Tongue (tissue), 2 donors: Measurements from ENCODE around the gene KIAA1958. TPM values are rescaled to one million over a fixed set of nuclear protein-coding genes. Genes with fewer than 3 reads are reported as not detected.

Experiments used
- DNase-seq: peaks from one replicate; pipeline ENCODE4 v3.0.0-alpha.2; 2015
- total RNA-seq: library from RNA; depleted of rRNA; stranded (reverse); fragments of >200 nt; gene quantifications from one replicate; pipeline ENCODE4 v1.2.3, GENCODE V29; 2014

The KIAA1958 gene
- total RNA-seq = 5.8 TPM

- peak; percentile 87 for DNase-seq
Measured at GRCh38 chr9:112486221-112487007, at the start of gene KIAA1958. KIAA1958 (plus strand) TSS chr9:112486827; CDS start chr9:112574081, 87,254 bp downstream.

GRCh38 chr9:112437406-112437805 is 49.2 kb upstream of the KIAA1958 start:
- DNase-seq = no peak

- DNase-seq = no peak
Measured at GRCh38 chr9:112439171-112439570, 47.5 kb upstream of the KIAA1958 start.

DNA sequence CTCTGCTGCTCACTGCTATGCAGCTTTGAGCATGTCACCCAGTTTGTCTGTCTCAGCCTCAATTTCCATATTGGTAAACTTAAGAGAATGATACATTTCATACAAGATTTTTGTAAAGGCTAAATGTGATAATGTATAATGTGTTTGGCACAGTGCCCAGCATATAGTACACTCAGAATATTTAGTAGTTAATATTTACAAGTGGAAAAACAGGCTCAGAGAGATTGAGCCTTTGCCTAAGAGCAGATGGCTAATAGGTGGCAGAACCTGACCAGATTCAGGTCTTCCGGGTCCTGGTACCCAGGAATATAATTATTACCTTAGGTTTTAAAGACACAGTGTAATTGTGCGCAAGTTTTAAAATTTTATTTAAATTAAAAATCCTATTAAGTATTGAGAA is 46.8 kb upstream of the KIAA1958 start:
- no peak for DNase-seq

- DNase-seq = no peak
Measured at GRCh38 chr9:112443200-112443599, 43.4 kb upstream of the KIAA1958 start.

- DNase-seq = no peak
Measured at GRCh38 chr9:112443636-112444035, 43.0 kb upstream of the KIAA1958 start.

- DNase-seq = no peak
Measured at GRCh38 chr9:112445196-112445595, 41.4 kb upstream of the KIAA1958 start.

DNA sequence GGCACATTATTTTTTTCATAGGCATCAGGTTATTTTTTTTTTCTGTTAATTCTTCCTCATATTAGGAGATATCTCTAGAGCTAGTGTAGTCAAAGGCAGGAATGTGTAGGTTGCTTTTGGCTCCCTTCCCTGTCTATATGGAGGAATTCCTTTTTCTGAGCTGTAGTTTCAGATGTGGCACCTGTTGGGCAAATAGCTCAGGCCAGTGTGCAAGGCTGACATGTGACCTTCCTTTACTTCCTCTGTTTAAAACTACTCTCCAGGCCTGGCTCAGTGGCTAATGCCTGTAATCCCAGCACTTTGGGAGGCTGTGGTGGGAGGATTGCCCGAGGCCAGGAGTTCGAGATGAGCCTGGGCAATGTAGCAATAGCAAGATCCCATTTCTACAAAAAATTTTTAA is 40.5 kb upstream of the KIAA1958 start:
- no peak for DNase-seq

- no peak for DNase-seq
Measured at GRCh38 chr9:112446526-112446925, 40.1 kb upstream of the KIAA1958 start.

- no peak for DNase-seq
Measured at GRCh38 chr9:112447283-112447761, 39.3 kb upstream of the KIAA1958 start.

- no peak for DNase-seq
Measured at GRCh38 chr9:112462855-112463254, 23.8 kb upstream of the KIAA1958 start.

DNA sequence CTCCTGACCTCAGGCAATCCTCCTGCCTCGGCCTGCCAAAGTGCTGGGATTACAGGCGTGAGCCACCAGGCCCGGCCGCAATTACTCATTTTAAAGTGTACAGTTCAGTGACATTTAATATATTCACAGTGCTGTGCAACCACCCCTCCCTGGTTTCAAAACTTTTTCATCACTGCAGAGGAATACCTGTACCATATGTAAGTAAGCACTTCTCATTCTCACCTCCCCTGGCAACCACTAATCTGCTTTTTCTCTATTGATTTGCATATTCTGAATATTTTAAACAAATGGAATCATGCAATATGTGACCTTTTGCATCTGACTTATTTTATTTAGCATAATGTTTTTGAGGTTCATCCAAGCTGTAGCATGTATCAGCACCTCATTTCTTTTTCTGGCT is 21.3 kb upstream of the KIAA1958 start:
- no peak for DNase-seq

DNA sequence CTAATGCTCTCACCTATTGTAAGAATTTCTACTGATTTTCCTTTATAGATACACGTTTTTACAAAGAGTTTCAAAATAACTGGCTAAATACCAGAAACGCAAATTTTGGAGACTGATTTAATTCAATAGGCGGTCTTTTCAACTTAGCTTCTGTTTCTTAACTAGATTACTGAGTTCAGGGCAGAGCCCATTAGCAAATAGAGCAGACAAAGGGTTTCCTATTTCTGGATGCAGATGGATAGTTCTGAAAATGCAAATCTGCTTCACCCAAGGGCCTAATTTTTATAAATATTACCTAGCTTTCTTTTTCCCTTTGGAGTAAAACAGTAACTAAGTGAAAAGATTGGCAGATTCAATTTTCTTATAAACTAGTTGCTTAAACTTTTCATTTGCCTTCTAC is 13.6 kb upstream of the KIAA1958 start:
- DNase-seq = no peak

DNA sequence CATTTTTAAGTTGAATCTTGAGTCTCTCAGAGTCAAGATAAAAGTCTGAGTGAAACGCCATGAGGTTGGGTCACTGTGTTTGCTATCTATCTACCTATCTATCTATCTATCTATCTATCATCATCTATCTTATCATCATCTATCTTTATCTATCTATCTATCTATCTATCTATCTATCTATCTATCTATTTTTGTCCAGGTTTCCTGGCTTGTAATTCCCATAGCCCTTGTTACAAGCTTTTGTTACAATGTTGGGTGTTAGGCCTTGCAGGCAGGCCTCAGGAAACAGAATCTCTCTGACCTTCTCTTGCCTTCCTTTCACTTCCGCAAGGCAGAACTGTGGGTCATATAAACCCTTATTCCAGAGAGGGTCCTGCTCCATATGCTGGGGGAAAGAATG is 12.6 kb upstream of the KIAA1958 start:
- DNase-seq = no peak

DNA sequence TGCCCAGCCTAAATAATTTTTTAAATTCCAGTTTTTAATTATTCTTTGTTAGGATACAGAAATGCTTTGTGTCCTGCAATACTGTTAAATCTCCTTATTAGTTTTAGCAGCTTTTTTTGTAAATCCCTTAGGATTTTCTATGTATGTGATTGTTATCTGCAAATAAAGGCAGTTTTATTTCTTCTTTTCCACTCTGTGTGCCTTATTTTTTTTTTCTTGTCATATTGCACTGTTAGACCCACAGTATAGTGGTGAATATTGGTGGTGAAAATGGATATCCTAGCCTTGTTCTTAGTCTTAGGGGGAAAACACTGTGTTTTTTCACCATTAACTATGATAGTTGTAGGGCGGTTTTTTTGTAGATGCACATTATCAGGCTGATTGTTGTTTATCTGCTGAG is 11.3 kb upstream of the KIAA1958 start:
- DNase-seq = no peak

GRCh38 chr9:112477330-112477729 is 9.3 kb upstream of the KIAA1958 start:
- DNase-seq = no peak

GRCh38 chr9:112479221-112479620 is 7.4 kb upstream of the KIAA1958 start:
- DNase-seq = no peak

- no peak for DNase-seq
Measured at GRCh38 chr9:112484607-112485006, 2.0 kb upstream of the KIAA1958 start.

DNA sequence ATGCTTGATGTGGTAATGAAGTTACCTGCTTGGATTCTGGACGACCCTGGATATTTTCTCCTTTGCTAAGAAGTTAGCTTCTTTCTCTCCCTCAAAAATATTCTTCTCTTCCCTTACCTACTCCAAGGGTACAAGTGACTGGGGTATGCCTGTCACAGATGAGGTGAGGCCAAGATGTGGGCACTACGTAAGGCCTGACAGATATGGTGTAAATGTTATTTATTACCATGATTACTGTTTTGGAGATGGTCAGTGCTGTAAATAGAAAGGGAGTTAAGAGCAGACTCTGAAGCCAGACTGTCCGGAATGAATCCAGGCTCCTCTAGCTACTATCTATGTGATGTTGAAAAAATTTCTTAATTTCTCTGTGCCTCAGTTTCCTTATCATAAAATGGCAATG is 1.1 kb upstream of the KIAA1958 start:
- no peak for DNase-seq

- DNase-seq = peak; percentile 72
Measured at GRCh38 chr9:112487008-112487798, 576 bp downstream of the KIAA1958 start.

- peak; percentile 19 for DNase-seq
Measured at GRCh38 chr9:112487799-112488340, 1.2 kb downstream of the KIAA1958 start.

- peak; percentile 4 for DNase-seq
Measured at GRCh38 chr9:112489039-112489546, 2.5 kb downstream of the KIAA1958 start.
